NB4 (cell line): ENCODE measurements around the gene GRIA1.

Experiments
- TF ChIP-seq, protein P1 (sequence below): IDR thresholded peaks from one replicate; pipeline ENCODE4 v1.5.1; 2012; ENCODE audit warnings: low read depth, low read length
- TF ChIP-seq, protein P2 (sequence below): IDR thresholded peaks from 2 replicates; pipeline ENCODE4 v1.6.1; 2011; ENCODE audit warnings: low read depth, low read length

DNA sequence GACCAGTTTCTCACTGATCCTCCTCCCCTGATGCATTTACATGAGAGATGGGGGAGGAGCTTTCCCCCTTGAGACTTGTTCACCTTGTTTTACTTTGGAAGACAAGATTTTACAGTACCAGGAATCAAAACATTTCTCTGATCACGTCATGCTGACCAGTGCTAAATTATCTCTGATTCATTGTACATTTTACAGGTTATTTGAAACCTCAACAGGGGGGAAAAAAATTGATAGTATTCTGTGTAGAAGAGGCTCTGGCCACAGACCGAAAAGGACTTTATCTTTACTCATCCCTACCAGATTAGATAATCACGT, 133.9 kb downstream of the GRIA1 start:
- TF ChIP-seq, protein P1, sequence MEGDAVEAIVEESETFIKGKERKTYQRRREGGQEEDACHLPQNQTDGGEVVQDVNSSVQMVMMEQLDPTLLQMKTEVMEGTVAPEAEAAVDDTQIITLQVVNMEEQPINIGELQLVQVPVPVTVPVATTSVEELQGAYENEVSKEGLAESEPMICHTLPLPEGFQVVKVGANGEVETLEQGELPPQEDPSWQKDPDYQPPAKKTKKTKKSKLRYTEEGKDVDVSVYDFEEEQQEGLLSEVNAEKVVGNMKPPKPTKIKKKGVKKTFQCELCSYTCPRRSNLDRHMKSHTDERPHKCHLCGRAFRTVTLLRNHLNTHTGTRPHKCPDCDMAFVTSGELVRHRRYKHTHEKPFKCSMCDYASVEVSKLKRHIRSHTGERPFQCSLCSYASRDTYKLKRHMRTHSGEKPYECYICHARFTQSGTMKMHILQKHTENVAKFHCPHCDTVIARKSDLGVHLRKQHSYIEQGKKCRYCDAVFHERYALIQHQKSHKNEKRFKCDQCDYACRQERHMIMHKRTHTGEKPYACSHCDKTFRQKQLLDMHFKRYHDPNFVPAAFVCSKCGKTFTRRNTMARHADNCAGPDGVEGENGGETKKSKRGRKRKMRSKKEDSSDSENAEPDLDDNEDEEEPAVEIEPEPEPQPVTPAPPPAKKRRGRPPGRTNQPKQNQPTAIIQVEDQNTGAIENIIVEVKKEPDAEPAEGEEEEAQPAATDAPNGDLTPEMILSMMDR, result no peak
- TF ChIP-seq, protein P2, sequence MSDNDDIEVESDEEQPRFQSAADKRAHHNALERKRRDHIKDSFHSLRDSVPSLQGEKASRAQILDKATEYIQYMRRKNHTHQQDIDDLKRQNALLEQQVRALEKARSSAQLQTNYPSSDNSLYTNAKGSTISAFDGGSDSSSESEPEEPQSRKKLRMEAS, result no peak
